Kidney tubule cell (primary cell): ENCODE measurements around the gene CDH4.

ENCODE experiments used
- DNase-seq: peaks from one replicate; pipeline ENCODE4 v3.0.0-alpha.2; 2018; ENCODE audit warnings: low spot score

The CDH4 gene

GRCh38 chr20:61754976-61755778, 503.1 kb downstream of the CDH4 start:
- no peak for DNase-seq

GRCh38 chr20:61755971-61756845, 504.1 kb downstream of the CDH4 start:
- DNase-seq = no peak

- DNase-seq = no peak
These were observed 505.1 kb downstream of the CDH4 start for GRCh38 chr20:61756966-61757677.

GRCh38 chr20:61757678-61758563, 505.9 kb downstream of the CDH4 start:
- DNase-seq = peak; percentile 51

DNA sequence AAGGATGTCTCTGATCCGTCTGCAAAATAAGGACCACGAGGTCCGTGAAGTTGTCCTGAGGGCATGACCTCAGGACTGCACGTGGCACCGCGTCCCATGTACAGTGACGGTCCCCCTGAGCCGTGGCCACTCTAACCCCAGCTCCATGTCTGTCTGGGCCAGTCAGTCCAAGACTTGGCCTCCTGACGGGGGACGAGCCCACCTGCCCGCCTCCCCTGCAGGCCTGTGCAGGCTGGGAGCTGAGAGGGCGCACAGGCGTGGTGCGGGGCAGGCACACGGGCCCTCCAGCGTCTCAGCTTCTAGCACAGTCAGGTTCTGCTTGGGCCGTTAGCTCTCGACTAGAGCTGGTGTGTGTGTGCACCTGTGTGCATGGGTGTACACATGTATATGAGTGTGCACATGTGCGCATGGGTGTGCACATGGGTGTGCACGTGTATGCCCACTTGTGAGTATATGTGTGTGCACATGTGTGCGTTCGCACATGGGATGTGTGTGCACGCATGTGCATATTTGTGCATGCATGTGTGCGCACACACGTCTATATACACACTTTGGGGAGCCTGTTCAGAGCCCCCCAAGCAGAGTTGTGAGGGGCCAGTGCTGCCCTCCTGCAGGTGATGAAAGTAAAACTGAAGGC, 506.6 kb downstream of the CDH4 start:
- DNase-seq = no peak

GRCh38 chr20:61759286-61760065, 507.4 kb downstream of the CDH4 start:
- no peak for DNase-seq

DNA sequence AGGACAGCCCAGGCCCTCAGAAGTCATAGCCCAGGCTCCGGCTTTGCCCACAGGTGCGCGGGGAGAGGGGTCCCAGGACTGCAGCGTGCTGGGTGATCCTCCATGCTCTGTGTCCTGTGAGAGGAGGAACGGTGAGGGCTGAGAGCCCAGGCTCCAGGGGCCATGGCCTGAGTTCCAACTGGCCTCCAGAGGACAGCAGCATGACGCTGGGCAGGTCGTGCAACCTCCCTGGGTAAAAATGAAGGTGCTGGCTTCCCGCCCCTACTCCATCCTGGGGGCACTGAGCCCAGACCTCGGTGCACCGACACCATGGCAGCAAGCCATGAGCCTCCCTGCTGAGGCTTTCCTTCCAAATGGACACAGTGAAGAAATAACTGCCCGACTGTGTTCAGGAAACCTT, 508.3 kb downstream of the CDH4 start:
- no peak for DNase-seq

DNA sequence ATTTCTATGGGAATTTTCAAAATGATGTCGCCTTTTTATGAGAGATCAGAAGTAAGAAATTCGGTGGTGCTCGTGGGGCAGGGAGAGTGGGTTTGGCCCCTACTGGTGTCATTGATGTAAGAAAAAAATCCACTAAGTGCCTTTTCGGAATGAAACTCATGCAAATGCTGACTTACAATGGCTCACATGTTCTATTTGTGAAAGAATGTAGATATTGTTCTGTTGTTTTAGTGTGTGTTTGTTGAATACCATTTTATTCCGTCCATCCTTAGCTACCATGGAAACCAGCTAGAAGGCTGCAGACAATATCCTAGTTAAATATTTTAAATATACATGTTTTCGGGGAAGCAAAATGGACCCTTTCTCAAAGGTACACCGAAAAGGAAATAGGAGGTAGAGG, 508.7 kb downstream of the CDH4 start:
- no peak for DNase-seq

DNA sequence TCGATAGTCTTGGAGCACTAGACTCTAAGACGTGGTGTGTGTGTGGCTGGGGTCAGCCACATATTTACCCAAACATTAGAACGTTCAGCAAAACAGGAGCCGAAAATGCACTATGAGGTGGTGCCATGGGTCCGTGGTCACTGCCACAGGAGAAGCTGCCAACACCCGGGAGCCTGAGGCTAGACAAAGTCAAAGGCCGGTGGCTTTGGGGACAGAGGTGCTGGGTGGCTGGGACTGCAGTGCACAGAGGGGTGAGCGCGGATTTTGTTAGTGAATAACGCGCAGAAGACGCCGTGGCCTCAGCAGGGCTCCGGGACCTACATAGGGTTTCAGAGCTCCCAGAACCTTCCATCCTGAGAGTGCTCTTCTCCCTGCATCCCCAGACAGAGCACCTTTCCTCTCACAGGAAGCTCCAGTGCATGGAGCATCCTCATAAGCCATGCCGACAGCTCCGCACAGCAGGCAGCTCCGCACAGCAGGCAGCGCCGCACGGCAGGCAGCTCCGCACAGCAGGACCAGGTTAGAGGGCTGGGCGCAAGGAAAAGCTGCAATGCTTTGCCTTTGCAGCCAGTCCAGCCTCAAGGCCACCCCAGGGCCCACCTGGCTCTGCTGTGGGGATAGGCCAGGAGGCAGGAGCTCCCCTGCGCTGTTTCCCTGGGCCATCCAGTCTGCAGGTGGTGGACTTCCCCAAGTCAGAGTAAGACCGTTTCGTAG, 509.5 kb downstream of the CDH4 start:
- DNase-seq = no peak

DNA sequence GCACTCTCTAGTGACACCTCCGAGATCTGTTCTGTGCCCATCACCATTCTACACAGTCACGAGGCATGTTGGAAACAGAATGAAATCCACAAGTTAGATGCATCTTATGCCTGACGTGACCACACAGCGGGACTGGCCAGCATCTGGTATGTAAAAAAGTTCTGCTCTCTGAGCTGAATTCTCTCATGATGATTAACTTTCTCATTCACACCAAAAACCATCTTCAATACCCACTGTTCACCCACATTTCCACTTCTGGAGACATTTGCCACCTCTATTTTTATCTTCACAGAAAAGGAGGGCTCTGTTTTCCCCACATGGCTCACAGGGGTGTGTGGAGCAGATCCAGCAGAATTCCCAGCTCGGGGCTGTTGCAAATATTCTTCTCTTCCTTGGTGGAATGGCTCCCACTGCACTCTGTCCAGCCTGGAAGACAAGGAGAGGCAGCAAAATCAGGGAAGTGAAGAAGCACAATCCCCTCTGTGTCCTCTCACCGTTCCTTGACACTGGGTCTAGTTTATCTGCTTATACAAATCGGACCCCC, 510.2 kb downstream of the CDH4 start:
- DNase-seq = no peak

DNA sequence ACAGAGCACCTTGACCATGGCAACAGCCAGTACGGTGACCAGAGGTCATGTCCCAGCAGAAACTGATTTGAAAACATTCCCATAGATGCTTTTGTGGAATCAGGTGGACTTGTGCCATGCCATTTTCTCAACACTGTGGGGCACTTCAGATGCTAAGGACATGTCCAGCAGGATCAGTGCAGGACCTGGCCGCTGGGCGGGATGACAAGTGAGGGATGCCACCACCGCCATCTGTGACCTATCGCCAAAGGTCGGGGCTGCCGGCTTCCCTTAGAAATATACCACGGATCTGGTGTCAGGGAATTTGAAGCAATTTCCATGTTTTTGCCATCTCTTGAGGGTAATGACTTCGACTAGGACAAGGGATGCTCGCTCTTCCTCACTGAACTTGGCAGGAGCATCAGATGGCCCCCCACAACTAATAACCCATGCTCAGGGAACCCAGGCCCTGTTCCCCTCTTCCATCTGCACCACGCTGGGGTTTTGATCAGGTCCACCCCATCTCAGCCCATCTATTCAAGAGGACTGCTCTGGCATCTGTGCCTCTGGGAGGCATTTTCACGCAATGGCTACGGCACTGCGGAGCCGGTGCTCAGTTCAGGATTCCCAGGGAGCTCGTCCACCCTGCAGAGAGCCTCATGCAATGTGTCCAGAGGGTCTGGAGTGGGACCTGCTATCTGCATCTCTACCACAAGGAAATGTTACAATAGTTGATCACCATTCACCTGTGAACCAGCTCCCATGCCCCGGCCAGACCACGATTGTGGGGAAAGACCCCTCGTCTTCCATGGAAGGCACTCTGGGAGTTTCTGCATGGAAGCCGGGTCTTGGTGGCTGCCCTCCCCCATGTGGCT, 511.1 kb downstream of the CDH4 start:
- no peak for DNase-seq

GRCh38 chr20:61763740-61764400, 511.8 kb downstream of the CDH4 start:
- no peak for DNase-seq

- DNase-seq = no peak
These were observed 512.5 kb downstream of the CDH4 start for GRCh38 chr20:61764471-61765025.

- DNase-seq = no peak
These were observed 513.2 kb downstream of the CDH4 start for GRCh38 chr20:61765081-61765870.

DNA sequence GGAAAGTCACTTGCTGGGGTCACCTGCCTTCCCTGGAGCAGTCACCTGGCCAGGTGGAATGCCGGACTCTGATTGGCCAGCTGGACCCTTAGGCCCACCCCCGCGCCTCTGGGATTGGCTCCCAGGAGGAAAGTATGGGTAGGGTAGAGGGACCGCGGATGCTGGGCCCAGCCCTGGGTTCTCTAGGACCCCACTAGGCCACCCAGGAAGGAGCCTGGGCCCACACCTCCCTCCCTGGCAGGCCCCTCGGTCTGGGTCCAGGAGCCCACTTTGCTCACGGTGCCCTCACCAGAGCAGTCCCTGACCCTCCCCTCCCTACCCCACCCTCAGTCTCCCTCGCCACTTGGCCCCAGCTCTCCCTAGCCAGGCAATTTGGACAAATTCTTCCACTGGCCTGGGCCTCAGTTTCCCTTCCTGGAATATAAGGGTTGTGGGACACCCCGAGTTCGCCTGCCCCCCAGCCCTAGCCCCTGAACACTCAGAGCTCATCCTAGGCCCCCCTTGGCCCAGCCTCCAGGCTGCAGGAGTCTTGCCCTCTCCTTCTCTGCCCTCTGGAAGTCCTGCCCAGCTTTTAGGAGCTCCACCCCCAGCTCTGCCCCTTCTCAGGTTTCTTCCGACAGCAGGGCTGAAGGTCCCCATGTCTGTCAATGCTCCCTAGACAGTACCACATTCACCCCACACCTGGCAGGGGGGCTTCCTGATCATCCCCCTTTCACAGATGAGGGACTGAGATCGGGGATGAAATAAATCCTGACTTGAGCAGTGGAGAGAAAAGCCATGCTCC, 514.0 kb downstream of the CDH4 start:
- DNase-seq = no peak
